Ovary (tissue), 9 donors: Measurements from ENCODE around the gene RHOXF1. TPM values are rescaled to one million over a fixed set of nuclear protein-coding genes. Genes with fewer than 3 reads are reported as not detected.

Experiments
- DNase-seq, 5 donors: peaks; one replicate each; pipeline ENCODE4 v3.0.0-alpha.2; 2019 to 2020
- H3K27ac ChIP-seq, 2 donors: fragments of 200-600 bp; one replicate each; pipeline versions ENCODE4 v1.5.1 to v1.8.0; 2019 to 2022
- H3K27me3 ChIP-seq: fragments of 200-600 bp; one replicate; pipeline ENCODE4 v1.8.0; 2022
- H3K36me3 ChIP-seq: fragments of 200-600 bp; sonication (generic); one replicate; pipeline ENCODE4 v1.5.1; 2019
- H3K4me1 ChIP-seq: one replicate; pipeline ENCODE4 v1.8.1; 2013; ENCODE audit warnings: mild to moderate bottlenecking, moderate library complexity; ENCODE audit not compliant: insufficient read depth
- H3K4me3 ChIP-seq: fragments of 200-600 bp; sonication (generic); one replicate; pipeline ENCODE4 v1.5.1; 2017
- H3K9me3 ChIP-seq, 2 donors: fragments of 200-600 bp in 1 of 2; sonication (generic) in 1 of 2; one replicate each; pipeline versions ENCODE4 v1.5.1 to v1.8.1; 2013 to 2019; ENCODE audit warnings: mild to moderate bottlenecking in 1 of 2, moderate library complexity in 1 of 2
- EP300 ChIP-seq: sonication (generic); formaldehyde crosslinking; IDR thresholded peaks from one replicate; pipeline ENCODE4 v1.6.1; 2017; ENCODE audit warnings: antibody characterized with exemption
- POLR2A ChIP-seq: fragments of 450-650 bp; IDR thresholded peaks from one replicate; pipeline ENCODE4 v1.6.1; 2017; ENCODE audit warnings: antibody characterized with exemption, mild to moderate bottlenecking, moderate library complexity
- WGBS, 3 donors: extraction: QIAGEN DNeasy Blood & Tissue Kit in 1 of 3; methylation state at CpG; one replicate each; pipeline versions ENCODE4 v1.1.5 to v1.1.7; 2013 to 2017; 5-methylcytosine and 5-hydroxymethylcytosine counted together
- intact Hi-C, 4 donors: fragments of 100-400 bp; cut with DNase I; formaldehyde crosslinking; loops; one replicate each; pipeline versions ENCODE4 v1.11.0 to v1.15.1; 2022 to 2023
- polyA plus RNA-seq, 2 donors: library from polyadenylated mRNA; stranded (reverse); fragments of 200-250 nt in 1 of 2; fragments of 350-450 nt in 1 of 2; fragmentation: Illumina TruSeq in 1 of 2; extraction: RNeasy Lipid Tissue Mini Kit (QIAGEN cat#74804) in 1 of 2; gene quantifications; one replicate each; pipeline ENCODE4 v1.2.3, GENCODE V29; 2013 to 2014
- total RNA-seq, 7 donors: library from RNA; depleted of rRNA in 2 of 7; stranded (reverse); fragments of >200 nt in 2 of 7; fragmentation: NEBNext Ultra II Directional in 3 of 7; extraction: Animal tissue kit (Norgen Biotek cat#: 25700) in 3 of 7; gene quantifications; one replicate each; pipeline versions ENCODE4 v1.1.0 to v1.2.4, GENCODE V29; 2016 to 2023
- TF ChIP-seq, protein P1 (sequence below), 3 donors: fragments of 450-650 bp in 2 of 3; fragments of 200-600 bp in 1 of 3; IDR thresholded peaks; one replicate each; pipeline versions ENCODE4 v1.5.1 to v1.8.0; 2016 to 2022; ENCODE audit warnings: antibody characterized with exemption in 3 of 3, mild to moderate bottlenecking in 1 of 3
- donor health status: DM: no; HTN: no; CAD: no; lungs with moderate emphysema.
- donor health status: DM: no; HTN: no; CAD: no.
- donor health status: Bipolar disorder and iron deficiency.
- donor health status: DM: yes; HTN: yes; CAD: no.
- donor health status: DM: no; HTN: no; CAD: no.
- donor health status: DM: yes; HTN: yes; CAD: no.

Gene RHOXF1
- total and polyA plus RNA-seq, 9 donors: 0.87 to 2.9 (median 1.4) TPM; not detected in 2

DNA sequence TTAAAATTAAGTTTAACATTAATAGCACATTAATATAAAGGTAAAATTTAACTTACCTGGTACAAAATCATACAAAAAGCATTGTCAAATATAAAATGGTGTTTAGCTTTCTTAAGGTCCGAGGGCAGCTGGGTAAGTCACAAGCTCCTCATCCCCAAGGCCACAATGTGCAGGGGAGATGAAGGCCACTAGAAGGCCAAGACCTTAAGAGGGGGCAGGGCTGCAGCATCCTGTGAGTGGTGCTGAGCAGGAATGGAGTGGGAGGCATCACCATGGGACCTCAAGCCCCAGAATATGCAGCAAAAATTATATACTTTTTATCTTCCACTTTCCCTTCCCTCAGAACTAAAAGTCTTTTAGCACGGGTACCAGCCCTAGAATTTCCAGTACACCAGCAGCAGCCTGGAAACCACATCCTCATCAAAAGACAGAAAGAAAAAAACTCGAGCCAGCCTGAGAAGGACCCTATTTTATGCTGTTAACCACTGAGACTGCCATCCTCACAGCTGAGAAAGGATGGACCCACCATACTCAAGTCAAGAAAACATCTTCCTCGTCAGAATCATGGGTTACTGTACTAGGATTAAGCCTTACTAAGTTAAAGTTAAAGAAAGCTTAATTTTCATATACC, 29.7 kb upstream of the RHOXF1 start:
- Histone ChIP-seq H3K27ac (no peak overlapping the region), H3K4me3 (no peak overlapping the region), H3K36me3 (no peaks in the 10 kb centered on the region), H3K4me1 (peaks cover 6% of the 10 kb centered on the region), H3K27me3 (no peaks in the 10 kb centered on the region), H3K9me3 (peaks cover 0 to 4% of the 10 kb centered on the region in 2 donors)
- DNase-seq: no peak
- TF ChIP-seq POLR2A (no peak), EP300 (no peak)
- TF ChIP-seq, protein P1, sequence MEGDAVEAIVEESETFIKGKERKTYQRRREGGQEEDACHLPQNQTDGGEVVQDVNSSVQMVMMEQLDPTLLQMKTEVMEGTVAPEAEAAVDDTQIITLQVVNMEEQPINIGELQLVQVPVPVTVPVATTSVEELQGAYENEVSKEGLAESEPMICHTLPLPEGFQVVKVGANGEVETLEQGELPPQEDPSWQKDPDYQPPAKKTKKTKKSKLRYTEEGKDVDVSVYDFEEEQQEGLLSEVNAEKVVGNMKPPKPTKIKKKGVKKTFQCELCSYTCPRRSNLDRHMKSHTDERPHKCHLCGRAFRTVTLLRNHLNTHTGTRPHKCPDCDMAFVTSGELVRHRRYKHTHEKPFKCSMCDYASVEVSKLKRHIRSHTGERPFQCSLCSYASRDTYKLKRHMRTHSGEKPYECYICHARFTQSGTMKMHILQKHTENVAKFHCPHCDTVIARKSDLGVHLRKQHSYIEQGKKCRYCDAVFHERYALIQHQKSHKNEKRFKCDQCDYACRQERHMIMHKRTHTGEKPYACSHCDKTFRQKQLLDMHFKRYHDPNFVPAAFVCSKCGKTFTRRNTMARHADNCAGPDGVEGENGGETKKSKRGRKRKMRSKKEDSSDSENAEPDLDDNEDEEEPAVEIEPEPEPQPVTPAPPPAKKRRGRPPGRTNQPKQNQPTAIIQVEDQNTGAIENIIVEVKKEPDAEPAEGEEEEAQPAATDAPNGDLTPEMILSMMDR (IDR thresholded peaks at IDR 0.05): no peak
- intact Hi-C loops: no loop called here
- 22 to 37% (median 30%) methylated on average over 4 of the region's 4 CpGs for WGBS, 3 donors

DNA sequence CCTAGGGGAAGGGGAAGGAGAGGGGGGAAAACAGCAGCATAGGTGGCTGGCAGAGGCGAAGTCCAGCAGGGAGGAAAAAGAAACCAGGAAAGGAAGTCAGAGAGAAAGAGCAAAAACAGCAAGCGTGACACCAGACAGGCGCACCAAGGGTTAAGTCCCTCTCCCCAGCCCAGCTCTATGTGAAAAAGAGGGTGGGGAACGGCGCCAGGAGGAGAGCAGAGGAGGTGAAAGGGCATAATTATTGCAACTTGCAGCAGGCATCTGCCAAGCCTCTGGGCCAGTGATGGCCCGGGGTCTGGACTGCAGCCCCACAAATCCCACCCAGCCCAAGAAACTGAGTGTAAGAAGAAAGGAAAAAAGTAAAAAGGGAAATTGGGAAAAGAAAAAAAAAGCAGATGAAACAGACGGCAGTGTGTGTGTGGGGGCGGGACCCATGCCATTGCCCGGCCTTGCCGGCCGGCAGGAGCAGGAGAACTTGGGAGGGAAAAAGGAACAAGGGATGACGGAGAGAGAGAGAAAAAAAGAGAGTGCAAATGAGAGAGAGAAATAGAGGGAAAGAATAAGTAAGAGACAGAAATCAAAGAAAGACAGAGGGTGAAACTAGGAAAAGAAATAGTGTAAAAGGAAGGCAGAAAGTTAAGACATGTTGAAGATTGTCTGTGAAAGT, 28.6 kb upstream of the RHOXF1 start:
- H3K4me3 ChIP-seq: no peak overlapping the region
- TF ChIP-seq, protein P1 (IDR thresholded peaks at IDR 0.05): no peak
- TF ChIP-seq EP300: no peak
- no peak for TF ChIP-seq POLR2A

DNA sequence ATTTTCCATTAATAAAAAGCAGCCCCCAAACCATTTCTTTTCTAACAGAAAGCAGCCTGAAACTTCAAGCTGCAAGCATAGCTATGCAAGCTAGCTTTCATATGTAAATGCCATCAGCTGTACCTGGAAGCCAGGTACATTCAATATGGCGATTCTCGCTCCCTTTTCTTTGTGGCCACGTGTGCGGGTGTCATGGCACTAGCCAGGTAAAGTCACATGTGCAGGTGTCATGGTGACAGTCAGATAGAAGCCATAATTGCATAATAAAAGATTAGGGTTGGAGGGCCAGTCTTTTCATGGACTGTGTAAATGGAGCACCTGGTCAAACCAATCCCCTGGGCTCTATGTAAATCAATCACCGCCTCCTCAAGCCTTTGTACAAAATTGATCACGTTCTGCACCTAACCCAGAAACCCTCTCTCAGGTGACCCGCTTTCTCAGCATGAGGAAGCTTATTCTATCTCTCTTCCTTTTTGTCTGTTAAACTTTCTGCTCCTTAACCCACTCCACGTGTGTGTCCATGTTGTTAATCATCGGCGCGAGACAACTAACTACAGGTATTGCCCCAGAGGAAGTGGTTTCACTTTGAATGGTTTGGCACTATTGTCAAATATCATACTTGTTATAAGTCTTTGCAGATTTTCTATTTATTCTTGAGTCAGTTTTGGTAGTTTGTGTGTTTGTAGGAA, 24.7 kb upstream of the RHOXF1 start:
- Histone ChIP-seq H3K9me3 (no peaks in the 10 kb centered on the region), H3K4me1 (peaks cover 2% of the 10 kb centered on the region), H3K36me3 (no peaks in the 10 kb centered on the region), H3K27ac (no peak overlapping the region), H3K4me3 (no peak overlapping the region), H3K27me3 (no peaks in the 10 kb centered on the region)
- DNase-seq: no peak
- WGBS, 3 donors: 61 to 73% (median 65%) methylated on average over 11 of the region's 11 CpGs
- intact Hi-C loops: no loop called here
- TF ChIP-seq EP300 (no peak), POLR2A (no peak)
- TF ChIP-seq, protein P1 (IDR thresholded peaks at IDR 0.05): no peak

More for the DNA sequence above, 28.6 kb upstream of the RHOXF1 start:
- H3K9me3 ChIP-seq: peaks cover 0 to 4% of the 10 kb centered on the region in 2 donors
- no peaks in the 10 kb centered on the region for H3K36me3 ChIP-seq
- intact Hi-C loops: no loop called here
- 13 to 29% (median 23%) methylated on average over 12 of the region's 12 CpGs for WGBS, 3 donors
- peak; percentile 51 to 82 (median 59) for DNase-seq
- H3K27me3 ChIP-seq: no peaks in the 10 kb centered on the region
- H3K4me1 ChIP-seq: peaks cover 6% of the 10 kb centered on the region
- H3K27ac ChIP-seq: no peak overlapping the region

DNA sequence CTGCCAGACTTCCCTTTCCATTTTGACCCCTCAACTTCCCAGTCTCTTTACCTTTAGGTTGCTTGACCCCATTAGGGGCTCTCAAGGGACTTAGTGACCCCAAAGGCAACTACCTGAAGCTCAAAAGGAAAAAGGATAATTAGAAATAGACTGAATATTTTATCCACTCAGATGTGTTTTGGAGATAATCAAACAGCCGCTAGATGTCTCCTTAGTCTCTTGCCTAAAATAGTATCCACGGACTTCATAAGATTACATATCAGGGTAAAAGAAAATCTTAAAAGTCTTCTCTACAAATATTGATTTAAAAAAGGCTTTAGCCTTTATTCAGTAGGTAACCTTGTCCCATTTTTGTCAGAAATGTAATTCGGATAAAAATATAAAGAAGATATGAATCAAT, 21.7 kb upstream of the RHOXF1 start:
- TF ChIP-seq, protein P1 (IDR thresholded peaks at IDR 0.05): no peak
- TF ChIP-seq EP300: no peak
- TF ChIP-seq POLR2A: no peak
- Histone ChIP-seq H3K4me3 (no peak overlapping the region), H3K4me1 (no peaks in the 10 kb centered on the region), H3K27me3 (no peaks in the 10 kb centered on the region), H3K27ac (no peak overlapping the region), H3K9me3 (no peaks in the 10 kb centered on the region), H3K36me3 (no peaks in the 10 kb centered on the region)
- intact Hi-C loops: no loop called here
- 22 to 34% (median 33%) methylated on average over 3 of the region's 3 CpGs for WGBS, 3 donors
- DNase-seq: no peak
